ES-I3 (cell line): Measurements from ENCODE around the gene HMGCS2.

Source experiments
- H3K36me3 ChIP-seq: 2 replicates; pipeline ENCODE4 v1.6.1; 2013; ENCODE audit warnings: mild to moderate bottlenecking, low read length, control low read depth, moderate library complexity; ENCODE audit not compliant: insufficient read depth
- H3K4me1 ChIP-seq: 2 replicates; pipeline ENCODE4 v1.6.1; 2013; ENCODE audit warnings: mild to moderate bottlenecking, control low read depth, low read length; ENCODE audit not compliant: insufficient read depth
- H3K9ac ChIP-seq: 2 replicates; pipeline ENCODE4 v1.6.1; 2013; ENCODE audit warnings: low read depth, mild to moderate bottlenecking, low read length, moderate library complexity
- H3K9me3 ChIP-seq: 2 replicates; pipeline ENCODE4 v1.6.1; 2013; ENCODE audit warnings: mild to moderate bottlenecking, low read length, moderate library complexity; ENCODE audit not compliant: control insufficient read depth, insufficient read depth

HMGCS2 gene

DNA sequence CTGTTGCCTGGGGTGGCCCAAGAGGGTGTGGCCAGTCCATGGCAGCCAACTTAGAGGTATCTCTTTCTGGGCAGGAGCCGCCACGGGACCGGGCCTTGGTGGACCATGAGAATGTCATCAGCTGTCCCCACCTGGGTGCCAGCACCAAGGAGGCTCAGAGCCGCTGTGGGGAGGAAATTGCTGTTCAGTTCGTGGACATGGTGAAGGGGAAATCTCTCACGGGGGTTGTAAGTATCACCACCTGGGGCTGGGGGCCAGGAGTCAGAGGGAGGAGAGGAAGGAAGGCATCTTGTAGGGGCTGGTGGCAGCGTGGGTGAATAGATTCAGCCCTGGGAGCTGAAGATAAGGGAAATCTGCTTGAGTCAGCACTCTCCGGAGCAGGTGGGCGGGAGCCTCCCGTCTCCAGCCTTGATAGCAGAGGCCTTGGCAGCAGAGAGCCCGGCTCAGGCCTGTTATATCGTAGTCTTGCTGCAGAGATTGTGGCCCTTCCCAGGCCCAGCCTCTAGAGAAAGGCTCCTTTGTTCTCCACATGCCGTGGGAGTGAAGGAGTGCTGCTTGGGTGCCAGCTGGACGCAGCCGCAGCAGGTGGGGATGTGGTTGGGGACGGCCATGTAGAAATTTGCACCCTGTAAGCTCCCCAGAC is 31.5 kb downstream of the HMGCS2 start:
- Histone ChIP-seq H3K9ac (no peak overlapping the region), H3K36me3 (peaks cover 63% of the 10 kb centered on the region), H3K9me3 (no peaks in the 10 kb centered on the region), H3K4me1 (no peaks in the 10 kb centered on the region)

DNA sequence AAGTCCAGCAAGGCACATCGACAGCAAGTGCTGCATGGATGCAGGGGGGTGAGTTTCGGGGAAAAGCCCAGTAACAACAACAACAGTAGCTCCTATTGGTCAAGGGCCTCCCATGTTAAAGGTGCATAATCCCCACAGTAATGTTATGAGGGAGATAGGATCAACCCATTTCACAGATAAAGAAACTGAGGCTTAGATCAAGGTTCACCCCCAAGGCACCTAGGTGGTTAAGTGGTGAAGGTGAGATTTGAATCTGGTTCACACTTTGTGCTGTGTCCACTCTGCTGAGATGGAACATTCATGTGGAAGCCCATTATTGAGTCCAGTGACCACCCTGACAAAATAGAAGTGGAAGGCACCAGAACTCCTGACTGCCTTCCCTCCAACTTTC is 32.1 kb downstream of the HMGCS2 start:
- H3K4me1 ChIP-seq = no peaks in the 10 kb centered on the region
- H3K9ac ChIP-seq = no peak overlapping the region
- peaks cover 64% of the 10 kb centered on the region for H3K36me3 ChIP-seq
- no peaks in the 10 kb centered on the region for H3K9me3 ChIP-seq

DNA sequence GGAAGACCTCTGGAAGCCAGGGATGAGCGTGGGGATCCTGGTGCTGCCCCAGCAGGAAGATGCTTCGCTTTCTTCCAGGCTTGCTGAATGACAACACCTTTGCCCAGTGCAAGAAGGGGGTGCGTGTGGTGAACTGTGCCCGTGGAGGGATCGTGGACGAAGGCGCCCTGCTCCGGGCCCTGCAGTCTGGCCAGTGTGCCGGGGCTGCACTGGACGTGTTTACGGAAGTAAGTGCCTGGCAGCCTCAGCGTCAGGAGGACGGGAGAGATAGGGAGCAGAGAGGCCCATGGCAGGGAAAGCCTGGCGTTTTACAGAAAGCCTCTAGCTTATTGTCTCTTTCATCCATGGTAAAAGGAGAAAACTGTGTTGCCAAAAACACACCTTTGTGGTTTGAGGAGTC is 33.5 kb downstream of the HMGCS2 start:
- H3K9ac ChIP-seq = no peak overlapping the region
- H3K4me1 ChIP-seq = no peaks in the 10 kb centered on the region
- H3K36me3 ChIP-seq = peaks cover 73% of the 10 kb centered on the region
- H3K9me3 ChIP-seq = no peaks in the 10 kb centered on the region

DNA sequence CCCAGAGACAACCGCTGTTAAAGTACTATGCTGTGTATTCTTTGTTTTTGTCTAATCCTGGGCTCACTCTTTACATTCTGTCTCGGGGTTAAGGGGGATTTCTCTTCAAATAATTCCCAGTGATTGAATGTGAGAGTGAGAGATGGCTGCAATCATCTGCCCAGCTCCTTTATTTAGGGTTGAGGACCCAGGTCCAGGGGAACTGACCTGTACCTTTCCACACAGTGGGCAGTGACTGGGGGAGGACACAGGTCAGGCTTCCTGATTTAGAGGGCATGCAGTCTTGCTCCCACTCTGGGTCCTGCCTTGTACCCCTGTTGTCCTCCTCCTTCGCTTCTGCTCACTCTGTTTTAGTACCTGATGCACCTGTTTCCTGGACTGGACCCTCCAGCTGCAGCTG is 35.0 kb downstream of the HMGCS2 start:
- Histone ChIP-seq H3K9me3 (no peaks in the 10 kb centered on the region), H3K9ac (no peak overlapping the region), H3K36me3 (peaks cover 73% of the 10 kb centered on the region), H3K4me1 (no peaks in the 10 kb centered on the region)

DNA sequence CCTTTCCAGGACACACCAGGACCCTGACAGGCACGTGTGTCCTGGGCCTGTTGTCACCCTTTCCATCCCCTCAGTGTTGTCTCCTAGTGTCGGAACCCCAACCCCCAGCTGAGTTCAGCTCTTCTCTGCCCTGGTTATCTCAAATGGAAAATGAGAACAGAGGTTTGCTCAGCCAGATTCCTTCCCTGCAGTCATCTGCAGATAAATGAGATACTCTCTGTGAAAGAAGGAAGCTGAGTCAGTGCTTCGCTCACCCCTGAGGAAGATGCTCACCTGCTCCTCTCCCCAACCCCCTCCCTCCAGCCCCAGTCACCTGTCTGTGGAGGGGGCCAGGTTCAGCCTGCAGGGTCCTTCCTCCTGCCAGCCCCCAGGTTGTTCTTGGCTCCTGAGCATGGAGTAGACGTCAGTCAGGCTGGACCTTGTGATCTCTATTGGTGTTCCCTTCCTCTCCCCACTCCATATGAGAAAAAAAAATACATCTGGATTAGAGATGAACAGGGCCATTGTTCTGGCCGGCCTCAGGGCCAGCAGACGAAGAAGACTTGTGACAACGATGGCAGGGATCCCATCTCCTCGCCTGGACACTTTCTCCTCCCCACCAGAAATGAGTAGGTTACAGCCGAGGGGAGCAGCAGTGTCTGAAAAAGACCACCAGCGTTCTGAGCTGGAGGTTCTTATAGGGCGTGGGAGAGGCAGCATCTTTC is 36.1 kb downstream of the HMGCS2 start:
- Histone ChIP-seq H3K4me1 (no peaks in the 10 kb centered on the region), H3K9ac (no peak overlapping the region), H3K9me3 (no peaks in the 10 kb centered on the region), H3K36me3 (peaks cover 72% of the 10 kb centered on the region)

DNA sequence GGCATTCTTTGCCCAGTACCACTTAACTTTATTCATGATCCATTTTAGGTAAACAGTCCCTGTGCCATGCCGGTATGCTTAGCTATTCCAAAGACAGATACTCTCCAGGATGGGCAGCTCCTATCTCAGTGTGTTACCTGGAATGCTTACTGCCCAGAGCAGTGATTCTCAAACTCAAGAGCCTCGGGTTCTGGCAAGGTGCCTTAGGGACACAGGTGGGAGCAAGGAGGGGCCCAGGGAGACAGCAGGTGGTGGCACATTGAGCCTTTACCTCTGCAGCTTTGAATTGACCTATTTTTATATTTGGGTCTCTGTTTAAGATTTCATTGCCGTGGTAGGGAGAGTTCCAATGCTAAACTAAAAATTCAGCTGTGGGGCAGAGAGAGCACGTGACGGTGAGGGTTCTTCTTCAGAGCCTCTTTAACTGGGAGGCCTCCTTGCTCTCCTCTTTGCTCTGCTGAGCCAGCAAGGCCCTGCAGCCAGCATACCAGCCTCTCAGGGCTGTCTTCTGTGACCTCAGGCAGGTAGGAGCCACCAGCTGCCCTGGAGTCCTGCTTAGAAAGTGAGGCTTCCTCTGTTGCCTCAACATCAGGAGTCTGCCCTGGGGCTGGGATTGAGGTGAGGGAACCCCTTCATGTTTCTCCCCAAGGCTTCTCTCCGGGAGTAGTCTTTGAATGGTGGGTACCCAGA is 36.8 kb downstream of the HMGCS2 start:
- Histone ChIP-seq H3K4me1 (no peaks in the 10 kb centered on the region), H3K9me3 (no peaks in the 10 kb centered on the region; the same call in 1 of the 2 replicates), H3K36me3 (peaks cover 74% of the 10 kb centered on the region)

DNA sequence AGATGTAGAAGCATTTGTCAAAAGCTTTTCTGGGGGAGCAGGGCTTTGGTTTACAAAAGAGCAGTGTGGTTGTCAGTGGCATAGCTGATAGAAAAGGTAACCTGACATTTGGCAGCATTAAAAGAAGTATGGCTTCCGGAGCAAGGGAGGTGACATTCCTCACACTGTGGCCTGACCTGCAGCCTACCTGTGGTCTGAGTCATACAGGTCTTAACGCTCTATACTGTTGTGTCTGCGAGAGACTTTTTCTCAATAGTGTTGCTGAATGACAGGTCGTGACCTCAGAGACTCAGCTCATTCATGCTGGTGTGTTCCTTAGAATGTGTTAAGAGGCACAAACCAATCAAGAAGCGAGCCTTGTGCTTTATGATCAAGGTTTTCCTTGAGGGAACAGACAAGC is 37.6 kb downstream of the HMGCS2 start:
- Histone ChIP-seq H3K9ac (no peak overlapping the region), H3K36me3 (peaks cover 73% of the 10 kb centered on the region), H3K4me1 (no peaks in the 10 kb centered on the region), H3K9me3 (no peaks in the 10 kb centered on the region; the same call in 1 of the 2 replicates)

More for the DNA sequence above, 36.8 kb downstream of the HMGCS2 start:
- no peak overlapping the region for H3K9ac ChIP-seq

DNA sequence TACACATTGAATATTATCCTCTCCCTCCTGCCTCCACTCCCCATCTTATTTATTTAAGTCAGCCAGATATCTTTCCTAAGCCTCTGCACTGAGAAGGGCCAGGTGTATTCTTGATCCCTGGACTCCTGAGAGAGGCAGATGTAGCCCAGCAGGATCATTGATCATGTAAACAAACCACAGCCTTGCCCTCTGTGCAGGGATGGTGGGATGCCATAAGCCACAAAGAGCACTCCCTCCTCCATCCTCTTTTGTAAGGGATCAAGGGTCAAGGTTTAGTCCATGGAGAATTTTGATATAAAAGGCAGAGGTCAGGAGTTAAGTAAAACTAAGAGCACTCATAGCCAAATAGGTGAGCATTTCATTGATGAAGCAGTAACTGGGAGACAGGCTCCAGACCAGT is 39.7 kb downstream of the HMGCS2 start:
- H3K36me3 ChIP-seq = peaks cover 76% of the 10 kb centered on the region
- no peaks in the 10 kb centered on the region for H3K4me1 ChIP-seq
- no peak overlapping the region for H3K9ac ChIP-seq
- H3K9me3 ChIP-seq = no peaks in the 10 kb centered on the region; the same call in 1 of the 2 replicates

DNA sequence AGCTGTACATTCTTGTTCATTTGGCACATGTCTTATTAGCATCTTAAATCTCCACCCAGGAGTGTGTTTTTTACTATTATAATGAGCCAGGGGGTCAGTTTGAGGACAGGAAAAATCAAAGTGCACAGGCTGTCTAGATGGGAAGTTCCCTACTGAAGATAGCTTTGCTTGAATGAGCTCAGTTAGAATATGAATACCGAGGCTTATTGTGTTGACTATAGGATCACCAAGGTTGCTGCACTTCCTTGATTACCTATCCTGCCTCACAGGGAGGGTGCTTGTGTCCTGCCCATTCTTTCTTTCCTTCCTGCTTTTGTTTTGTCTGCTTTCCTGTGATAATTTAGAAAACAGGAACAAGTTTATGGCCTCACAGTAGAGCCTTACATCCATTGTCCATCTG is 40.7 kb downstream of the HMGCS2 start:
- Histone ChIP-seq H3K9ac (no peak overlapping the region), H3K36me3 (peaks cover 79% of the 10 kb centered on the region), H3K9me3 (no peaks in the 10 kb centered on the region; the same call in 1 of the 2 replicates), H3K4me1 (no peaks in the 10 kb centered on the region)

DNA sequence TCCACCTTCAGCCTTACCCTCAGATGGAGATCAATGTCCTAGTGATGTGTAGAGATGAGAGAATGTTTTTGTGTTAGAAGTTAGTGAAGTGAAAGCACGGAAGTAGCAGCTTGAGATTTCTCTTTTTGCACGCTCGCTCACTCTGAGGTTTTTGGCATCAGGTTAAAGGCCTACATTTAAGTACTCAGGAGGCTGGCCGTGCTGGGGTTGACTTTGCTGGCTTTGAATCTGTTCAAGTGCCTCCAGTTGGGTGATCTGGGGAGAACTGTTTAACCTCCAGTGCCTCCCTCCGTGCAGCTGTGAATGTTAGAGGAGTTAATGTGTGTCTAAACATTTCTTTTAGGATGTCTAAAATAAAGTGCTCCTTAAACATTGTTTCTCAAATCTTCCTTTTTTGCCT is 43.1 kb downstream of the HMGCS2 start:
- H3K36me3 ChIP-seq = peaks cover 71% of the 10 kb centered on the region
- H3K4me1 ChIP-seq = no peaks in the 10 kb centered on the region
- no peaks in the 10 kb centered on the region; the same call in 1 of the 2 replicates for H3K9me3 ChIP-seq
- H3K9ac ChIP-seq = no peak overlapping the region

DNA sequence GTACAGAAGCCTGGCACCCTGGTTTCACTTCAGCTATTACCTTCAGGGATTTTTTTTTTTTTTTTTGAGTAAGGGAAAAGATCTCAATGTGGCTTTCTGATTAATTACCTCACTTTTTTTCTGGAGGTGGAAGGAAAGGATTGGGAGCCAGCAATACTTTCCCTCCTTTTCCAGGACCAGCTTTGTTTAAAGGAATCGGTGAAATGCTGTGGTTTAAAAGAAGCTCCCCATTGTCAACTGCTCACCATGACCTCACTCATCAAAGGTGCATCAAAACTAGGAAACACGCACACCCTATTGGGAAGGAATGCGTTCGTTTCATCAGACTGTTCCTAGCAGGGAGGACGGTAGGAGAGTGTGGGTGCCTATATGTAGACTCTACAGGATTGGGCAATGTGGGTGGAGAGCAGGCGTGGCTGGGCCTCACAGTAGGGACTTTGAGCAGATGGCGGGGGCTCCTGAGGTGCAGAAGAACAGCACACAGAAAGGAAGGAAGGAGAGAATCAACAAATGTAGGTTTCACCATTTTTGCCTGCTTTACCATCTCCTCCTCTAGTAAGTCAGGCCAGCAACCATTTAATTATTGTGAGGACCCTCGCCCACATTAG is 44.0 kb downstream of the HMGCS2 start:
- H3K9me3 ChIP-seq = no peaks in the 10 kb centered on the region; the same call in 1 of the 2 replicates
- no peak overlapping the region for H3K9ac ChIP-seq
- peaks cover 69% of the 10 kb centered on the region for H3K36me3 ChIP-seq
- no peaks in the 10 kb centered on the region for H3K4me1 ChIP-seq

DNA sequence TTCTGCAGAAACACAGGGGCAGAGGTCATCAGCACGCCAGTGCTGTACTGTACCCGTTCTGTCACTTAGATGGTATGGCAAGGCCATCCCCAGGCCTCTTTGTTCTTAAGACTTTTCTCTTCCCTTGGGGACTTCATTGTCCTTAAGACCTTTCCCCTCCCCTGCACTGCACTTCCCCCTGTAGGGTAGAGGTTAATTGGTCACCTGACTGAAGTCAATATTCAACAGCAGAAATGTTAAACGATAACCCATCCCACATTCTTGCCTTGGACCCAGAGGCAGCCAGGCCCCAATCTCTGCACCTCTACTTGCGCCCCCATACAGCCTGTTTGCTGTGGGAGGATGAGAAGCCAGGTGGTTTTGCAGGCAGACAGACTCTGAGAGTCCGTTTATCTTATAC is 46.8 kb downstream of the HMGCS2 start:
- Histone ChIP-seq H3K36me3 (peaks cover 54% of the 10 kb centered on the region), H3K4me1 (no peaks in the 10 kb centered on the region), H3K9me3 (no peaks in the 10 kb centered on the region), H3K9ac (no peak overlapping the region)

DNA sequence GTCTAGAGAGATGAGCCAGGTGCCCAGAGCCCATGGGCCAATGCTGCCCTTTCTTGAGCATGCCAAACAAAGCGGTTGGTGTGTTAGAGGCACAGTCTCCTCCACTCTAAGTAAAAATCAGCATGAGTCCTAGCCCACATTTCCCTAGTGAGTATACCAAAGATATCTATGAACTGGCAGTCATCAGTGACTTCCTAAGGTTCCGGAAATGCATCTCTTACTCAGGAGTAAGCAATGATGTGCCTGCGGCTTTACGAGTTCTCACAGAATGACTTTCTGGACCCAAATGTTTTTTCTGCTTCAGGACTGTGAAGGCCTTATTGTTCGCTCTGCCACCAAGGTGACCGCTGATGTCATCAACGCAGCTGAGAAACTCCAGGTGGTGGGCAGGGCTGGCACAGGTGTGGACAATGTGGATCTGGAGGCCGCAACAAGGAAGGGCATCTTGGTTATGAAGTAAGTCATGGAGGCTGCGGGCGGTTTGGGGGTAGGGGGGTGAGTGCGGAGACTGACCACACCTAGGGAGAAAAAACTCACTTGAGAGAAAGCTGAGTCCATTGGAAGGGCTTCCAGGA is 47.8 kb downstream of the HMGCS2 start:
- no peaks in the 10 kb centered on the region for H3K9me3 ChIP-seq
- H3K4me1 ChIP-seq = no peaks in the 10 kb centered on the region
- no peak overlapping the region for H3K9ac ChIP-seq
- H3K36me3 ChIP-seq = peaks cover 46% of the 10 kb centered on the region

DNA sequence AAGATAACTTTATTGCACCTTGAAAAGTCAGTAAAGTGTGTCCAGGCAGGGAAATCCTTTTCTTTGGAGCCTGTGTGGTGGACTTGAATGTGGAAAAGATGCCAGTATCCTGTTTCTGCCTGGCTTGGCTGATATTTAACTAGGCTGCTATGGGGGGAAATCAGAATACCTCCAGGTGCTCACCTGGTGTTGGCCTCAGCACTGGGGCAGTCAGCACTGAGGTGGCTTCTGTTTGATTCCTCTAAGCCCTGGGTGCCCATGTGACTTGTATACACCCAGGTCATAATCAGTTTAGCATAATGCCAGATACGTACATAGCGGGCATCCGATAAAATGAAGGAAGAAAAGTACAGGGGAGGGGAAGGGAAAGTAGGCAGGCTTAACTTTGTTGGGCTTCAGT is 49.7 kb downstream of the HMGCS2 start:
- H3K4me1 ChIP-seq = peaks cover 18% of the 10 kb centered on the region
- H3K36me3 ChIP-seq = peaks cover 28% of the 10 kb centered on the region
- H3K9me3 ChIP-seq = no peaks in the 10 kb centered on the region
- H3K9ac ChIP-seq = no peak overlapping the region
